DND-41 (cell line): ENCODE data around the gene WNT1.
A peak's percentile ranks its signal among the peaks of the same experiment; 100 is the strongest.

Experiments used
- ATAC-seq: fragments of 200-7000 bp; cut with Tn5 transposase; 3 replicates; pipeline ENCODE4 v1.9.1; 2021; ENCODE audit warnings: low read depth; ENCODE audit not compliant: insufficient read depth
- DNase-seq: peaks from one replicate; pipeline ENCODE4 v3.0.0-alpha.2; 2020
- H2AFZ ChIP-seq: 2 replicates; pipeline ENCODE4 v1.6.0; 2012; ENCODE audit warnings: low read depth, low read length
- H3K27ac ChIP-seq: 2 replicates; pipeline ENCODE4 v1.5.1; 2012; ENCODE audit warnings: low read length, inconsistent platforms
- H3K27me3 ChIP-seq: fragments of 200-600 bp; sonication (generic); 2 replicates; pipeline ENCODE4 v1.6.0; 2012; ENCODE audit warnings: low read length, mild to moderate bottlenecking, inconsistent platforms; ENCODE audit not compliant: insufficient read depth, poor library complexity
- H3K36me3 ChIP-seq: 2 replicates; pipeline ENCODE4 v1.5.1; 2012; ENCODE audit warnings: low read length, inconsistent platforms; ENCODE audit not compliant: insufficient read depth
- H3K4me1 ChIP-seq: 2 replicates; pipeline ENCODE4 v1.5.1; 2012; ENCODE audit warnings: mild to moderate bottlenecking, low read length; ENCODE audit not compliant: insufficient read depth
- H3K4me2 ChIP-seq: 2 replicates; pipeline ENCODE4 v1.6.0; 2012; ENCODE audit warnings: mild to moderate bottlenecking, moderate library complexity, low read length, inconsistent platforms; ENCODE audit not compliant: insufficient read depth
- H3K4me3 ChIP-seq, 2 experiments: fragments of 200-600 bp in 1 of 2; shearing (Covaris generic) in 1 of 2; 2 replicates each; pipeline ENCODE4 v1.5.1; 2012 to 2016; ENCODE audit warnings: inconsistent platforms in 2 of 2, low read length in 2 of 2, mild to moderate bottlenecking in 2 of 2, low read depth in 1 of 2, moderate library complexity in 1 of 2
- H3K79me2 ChIP-seq: 2 replicates; pipeline ENCODE4 v1.6.0; 2012; ENCODE audit warnings: low read length, inconsistent platforms; ENCODE audit not compliant: insufficient read depth
- H3K9ac ChIP-seq: 2 replicates; pipeline ENCODE4 v1.6.0; 2012; ENCODE audit warnings: low read depth, mild to moderate bottlenecking, inconsistent platforms, low read length, moderate library complexity
- H3K9me3 ChIP-seq: 2 replicates; pipeline ENCODE4 v1.5.1; 2012; ENCODE audit warnings: low read length, moderate library complexity, mild to moderate bottlenecking, inconsistent platforms; ENCODE audit not compliant: insufficient read depth, severe bottlenecking
- H4K20me1 ChIP-seq: 2 replicates; pipeline ENCODE4 v1.6.0; 2012; ENCODE audit warnings: low read length; ENCODE audit not compliant: insufficient read depth
- EZH2 ChIP-seq: IDR thresholded peaks from 3 replicates; pipeline ENCODE4 v1.6.1; 2012; ENCODE audit warnings: borderline replicate concordance, low read depth, mild to moderate bottlenecking, moderate library complexity, low read length, inconsistent platforms; ENCODE audit not compliant: severe bottlenecking
- TF ChIP-seq, protein P1 (sequence below): IDR thresholded peaks from 2 replicates; pipeline ENCODE4 v1.5.1; 2012; ENCODE audit warnings: borderline replicate concordance, low read length, moderate library complexity, mild to moderate bottlenecking; ENCODE audit not compliant: poor library complexity, severe bottlenecking; ENCODE audit errors: extremely low read depth

WNT1 gene

DNA sequence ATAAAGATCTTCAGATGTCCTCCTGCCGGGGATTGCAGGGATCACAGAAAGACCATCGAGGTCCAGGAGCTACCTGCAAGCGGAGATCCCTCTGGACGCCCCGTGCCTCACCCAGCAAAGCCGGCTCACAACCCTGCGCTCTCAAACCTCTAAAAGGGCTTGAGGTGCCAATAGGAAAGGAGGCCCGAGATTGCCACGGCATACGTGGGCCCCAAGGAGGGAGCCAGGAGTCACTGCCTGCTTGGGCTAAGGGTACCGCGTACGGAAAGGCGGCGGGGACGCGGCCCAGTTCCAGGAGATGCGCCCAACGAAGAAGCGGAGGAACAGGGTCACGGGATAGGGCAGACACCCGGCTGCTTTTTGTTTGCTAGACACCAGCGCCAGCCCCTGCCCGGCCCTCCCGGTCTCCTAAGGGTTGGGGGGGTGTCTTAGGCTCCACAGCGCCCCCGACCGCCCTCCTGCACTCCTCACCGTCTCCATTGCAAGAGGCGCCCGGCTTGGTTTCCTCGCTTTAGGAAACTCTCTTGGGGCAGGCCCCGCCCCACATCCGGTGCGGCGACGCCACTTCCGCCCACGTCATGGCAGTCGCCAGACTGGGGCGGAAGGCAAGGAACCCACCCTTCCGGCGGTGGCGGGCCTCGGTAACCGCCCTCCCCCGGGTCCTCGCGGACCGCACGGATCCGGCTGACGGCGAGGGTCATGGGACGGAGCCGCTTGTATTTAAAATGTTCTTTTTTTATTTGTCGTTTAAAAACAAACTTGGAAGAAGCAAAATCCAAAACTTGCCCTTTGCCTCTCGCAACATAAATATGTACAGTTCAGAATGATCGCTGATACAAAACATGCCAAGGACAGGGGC is 40.4 kb downstream of the WNT1 start, which contains the start of gene PRKAG1:
PRKAG1 (minus strand) TSS at position 516 of the 859 bp plus-strand sequence; CDS start at position 480, 36 bp downstream.
- H3K27me3 ChIP-seq: no peaks in the 10 kb centered on the region
- peaks cover 38% of the 10 kb centered on the region for H3K79me2 ChIP-seq
- peak within 1 kb of the TSS; percentile 36 to 66 for H3K4me3 ChIP-seq
- H3K27ac ChIP-seq: peak within 1 kb of the TSS; percentile 94
- peaks cover 30% of the 10 kb centered on the region for H3K4me1 ChIP-seq
- peak within 1 kb of the TSS; percentile 91 for H3K4me2 ChIP-seq
- peak within 1 kb of the TSS; percentile 85 for H2AFZ ChIP-seq
- H3K36me3 ChIP-seq: peaks cover 29% of the 10 kb centered on the region
- H3K9ac ChIP-seq: peak within 1 kb of the TSS; percentile 70
- no peak for TF ChIP-seq EZH2
- TF ChIP-seq, protein P1, sequence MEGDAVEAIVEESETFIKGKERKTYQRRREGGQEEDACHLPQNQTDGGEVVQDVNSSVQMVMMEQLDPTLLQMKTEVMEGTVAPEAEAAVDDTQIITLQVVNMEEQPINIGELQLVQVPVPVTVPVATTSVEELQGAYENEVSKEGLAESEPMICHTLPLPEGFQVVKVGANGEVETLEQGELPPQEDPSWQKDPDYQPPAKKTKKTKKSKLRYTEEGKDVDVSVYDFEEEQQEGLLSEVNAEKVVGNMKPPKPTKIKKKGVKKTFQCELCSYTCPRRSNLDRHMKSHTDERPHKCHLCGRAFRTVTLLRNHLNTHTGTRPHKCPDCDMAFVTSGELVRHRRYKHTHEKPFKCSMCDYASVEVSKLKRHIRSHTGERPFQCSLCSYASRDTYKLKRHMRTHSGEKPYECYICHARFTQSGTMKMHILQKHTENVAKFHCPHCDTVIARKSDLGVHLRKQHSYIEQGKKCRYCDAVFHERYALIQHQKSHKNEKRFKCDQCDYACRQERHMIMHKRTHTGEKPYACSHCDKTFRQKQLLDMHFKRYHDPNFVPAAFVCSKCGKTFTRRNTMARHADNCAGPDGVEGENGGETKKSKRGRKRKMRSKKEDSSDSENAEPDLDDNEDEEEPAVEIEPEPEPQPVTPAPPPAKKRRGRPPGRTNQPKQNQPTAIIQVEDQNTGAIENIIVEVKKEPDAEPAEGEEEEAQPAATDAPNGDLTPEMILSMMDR: peak; percentile 76
- DNase-seq: peak; percentile 97
- no peaks in the 10 kb centered on the region for H4K20me1 ChIP-seq
- no peaks in the 10 kb centered on the region for H3K9me3 ChIP-seq
- peak; percentile 85 for ATAC-seq

DNA sequence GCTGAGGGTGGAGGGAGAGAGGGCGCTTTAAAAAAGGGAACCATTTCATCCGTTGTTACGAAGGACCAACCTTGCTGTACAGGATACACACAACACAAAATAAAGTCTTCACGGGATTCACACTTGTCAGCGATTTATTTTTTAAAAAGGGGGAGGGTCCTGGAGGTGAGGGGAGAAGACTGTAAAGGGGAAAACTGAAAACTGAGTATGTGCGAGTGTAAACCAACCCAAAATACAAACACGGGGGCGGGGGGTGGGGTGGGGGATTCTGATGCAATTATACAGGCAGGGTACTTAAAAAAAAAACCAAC is 41.0 kb downstream of the WNT1 start:
- peaks cover 37% of the 10 kb centered on the region for H3K79me2 ChIP-seq
- peak overlapping the region; percentile 83 for H2AFZ ChIP-seq
- H3K27ac ChIP-seq: peak overlapping the region; percentile 94
- no peak for DNase-seq
- H3K4me1 ChIP-seq: peaks cover 30% of the 10 kb centered on the region
- no peaks in the 10 kb centered on the region for H3K9me3 ChIP-seq
- H3K36me3 ChIP-seq: peaks cover 34% of the 10 kb centered on the region
- H4K20me1 ChIP-seq: no peaks in the 10 kb centered on the region
- peak overlapping the region; percentile 36 to 66; a peak in 3 of 4 replicates for H3K4me3 ChIP-seq
- peak overlapping the region; percentile 91 for H3K4me2 ChIP-seq
- peak overlapping the region; percentile 70 for H3K9ac ChIP-seq
- H3K27me3 ChIP-seq: no peaks in the 10 kb centered on the region
- TF ChIP-seq, protein P1: no peak
- peak; percentile 33 for ATAC-seq

DNA sequence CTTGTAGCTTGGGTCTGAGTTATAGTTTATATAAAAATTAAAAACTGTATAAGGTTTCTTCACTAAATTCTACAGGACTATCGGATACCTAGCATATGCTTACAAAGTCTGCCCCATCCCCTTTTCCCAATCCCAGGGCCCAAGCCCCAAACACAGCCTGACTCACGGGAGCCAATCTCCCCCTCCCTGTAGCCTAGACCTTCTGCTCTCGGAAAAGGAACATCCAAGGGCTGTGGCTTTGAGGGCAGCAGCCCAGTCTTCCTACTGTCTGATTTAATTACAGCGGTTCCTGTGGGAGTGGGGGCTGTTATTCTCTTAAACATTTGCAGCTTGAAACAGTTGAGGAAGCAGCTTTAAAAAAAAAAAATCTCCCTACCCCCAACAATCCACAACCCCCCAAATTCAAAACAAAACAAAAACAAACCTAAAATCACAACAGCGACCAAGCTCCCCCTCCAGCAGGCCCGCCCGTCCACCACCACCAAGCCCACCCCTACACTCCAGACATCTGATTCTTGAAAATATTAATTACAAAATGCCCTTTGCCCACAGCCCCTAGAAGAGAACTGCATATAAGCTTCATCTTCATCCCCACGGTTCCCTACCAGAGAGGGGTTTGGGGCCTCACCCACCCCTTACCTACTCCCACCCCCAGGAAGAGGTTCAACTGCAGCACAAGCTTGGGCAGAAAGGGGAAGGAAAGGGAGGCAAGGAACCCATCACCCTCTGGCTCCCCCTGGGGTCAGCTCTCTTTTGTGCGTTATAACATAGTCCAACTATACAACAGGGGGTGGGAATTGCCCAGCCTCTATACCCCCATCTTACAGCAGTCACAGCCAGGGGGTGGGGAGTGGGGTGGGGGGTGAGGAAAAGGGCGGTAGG is 41.6 kb downstream of the WNT1 start:
- Histone ChIP-seq H3K9me3 (no peaks in the 10 kb centered on the region), H3K4me1 (peaks cover 30% of the 10 kb centered on the region), H3K27me3 (no peaks in the 10 kb centered on the region), H4K20me1 (peaks cover under 1% of the 10 kb centered on the region; the same call in 1 of the 2 replicates), H2AFZ (no peak overlapping the region), H3K79me2 (peaks cover 31% of the 10 kb centered on the region), H3K9ac (peak overlapping the region; percentile 70), H3K27ac (peak overlapping the region; percentile 94), H3K4me2 (peak overlapping the region; percentile 91), H3K4me3 (peak overlapping the region; percentile 36 to 39; a peak in 3 of 4 replicates), H3K36me3 (peaks cover 40% of the 10 kb centered on the region)
- TF ChIP-seq, protein P1: peak; percentile 70
- no peak for TF ChIP-seq EZH2
- DNase-seq: peak; percentile 72
- peak; percentile 41 for ATAC-seq
